Endothelial cell (in vitro differentiated cells): Measurements from ENCODE around the gene ZNF316. TPM values are rescaled to one million over a fixed set of nuclear protein-coding genes. Genes with fewer than 3 reads are reported as not detected.

Source experiments
- DNase-seq: peaks from one replicate; pipeline ENCODE4 v3.0.0; 2021; ENCODE audit warnings: low spot score
- H3K27ac Mint-ChIP-seq: one replicate; pipeline ENCODE4 v1.8.0; 2021; ENCODE audit warnings: mixed read lengths, inconsistent platforms; ENCODE audit not compliant: unreplicated experiment
- H3K27me3 Mint-ChIP-seq: one replicate; pipeline ENCODE4 v1.8.0; 2021; ENCODE audit warnings: mild to moderate bottlenecking, moderate library complexity, mixed read lengths, inconsistent platforms; ENCODE audit not compliant: unreplicated experiment
- H3K36me3 Mint-ChIP-seq: one replicate; pipeline ENCODE4 v1.8.0; 2021; ENCODE audit warnings: mild to moderate bottlenecking, low read depth, mixed read lengths, inconsistent platforms; ENCODE audit not compliant: unreplicated experiment
- H3K4me1 Mint-ChIP-seq: one replicate; pipeline ENCODE4 v1.8.0; 2021; ENCODE audit warnings: mild to moderate bottlenecking, mixed read lengths, inconsistent platforms; ENCODE audit not compliant: unreplicated experiment
- H3K4me3 Mint-ChIP-seq: one replicate; pipeline ENCODE4 v1.8.0; 2021; ENCODE audit warnings: mild to moderate bottlenecking, mixed read lengths, inconsistent platforms; ENCODE audit not compliant: unreplicated experiment
- H3K9me3 Mint-ChIP-seq: one replicate; pipeline ENCODE4 v1.8.0; 2021; ENCODE audit warnings: mixed read lengths, inconsistent platforms; ENCODE audit not compliant: unreplicated experiment
- CTCF ChIP-seq: fragments of 200-600 bp; sonication (generic); IDR thresholded peaks from one replicate; pipeline ENCODE4 v1.5.0; 2021; ENCODE audit warnings: antibody characterized with exemption; ENCODE audit not compliant: unreplicated experiment
- total RNA-seq: library from RNA; stranded (reverse); fragmentation: NEBNext Ultra II Directional; extraction: Animal tissue kit (Norgen Biotek cat#: 25700); gene quantifications from one replicate; pipeline ENCODE4 v1.2.1, GENCODE V29; 2021; ENCODE audit not compliant: unreplicated experiment

Gene ZNF316
- total RNA-seq, 1 donor from 2014 or later = 42.2 TPM

- H3K9me3 Mint-ChIP-seq = no peaks in the 10 kb centered on the region
- TF ChIP-seq CTCF = no peak
- H3K4me3 Mint-ChIP-seq = no peak overlapping the region
- peaks cover 6% of the 10 kb centered on the region for H3K27me3 Mint-ChIP-seq
- H3K27ac Mint-ChIP-seq = no peak overlapping the region
- no peak for DNase-seq
- H3K36me3 Mint-ChIP-seq = peaks cover 26% of the 10 kb centered on the region
- H3K4me1 Mint-ChIP-seq = peaks cover 2% of the 10 kb centered on the region
These were observed 16.2 kb downstream of the ZNF316 start for GRCh38 chr7:6653071-6654003.

- no peak for DNase-seq
- Mint-ChIP-seq H3K36me3 (peaks cover 26% of the 10 kb centered on the region), H3K9me3 (no peaks in the 10 kb centered on the region), H3K4me3 (peak overlapping the region; percentile 66), H3K27ac (no peak overlapping the region), H3K27me3 (peaks cover 6% of the 10 kb centered on the region), H3K4me1 (peaks cover 8% of the 10 kb centered on the region)
- no peak for TF ChIP-seq CTCF
These were observed 17.2 kb downstream of the ZNF316 start for GRCh38 chr7:6654113-6654841.

GRCh38 chr7:6654842-6655610 is 17.9 kb downstream of the ZNF316 start:
- no peak for TF ChIP-seq CTCF
- H3K27ac Mint-ChIP-seq = no peak overlapping the region
- no peaks in the 10 kb centered on the region for H3K9me3 Mint-ChIP-seq
- H3K36me3 Mint-ChIP-seq = peaks cover 24% of the 10 kb centered on the region
- H3K4me1 Mint-ChIP-seq = peaks cover 8% of the 10 kb centered on the region
- peaks cover 9% of the 10 kb centered on the region for H3K27me3 Mint-ChIP-seq
- H3K4me3 Mint-ChIP-seq = peak overlapping the region; percentile 66
- DNase-seq = no peak

GRCh38 chr7:6655636-6656385 is 18.7 kb downstream of the ZNF316 start:
- peaks cover 9% of the 10 kb centered on the region for H3K27me3 Mint-ChIP-seq
- peaks cover 8% of the 10 kb centered on the region for H3K4me1 Mint-ChIP-seq
- TF ChIP-seq CTCF = no peak
- H3K4me3 Mint-ChIP-seq = peak overlapping the region; percentile 66
- H3K27ac Mint-ChIP-seq = no peak overlapping the region
- no peaks in the 10 kb centered on the region for H3K9me3 Mint-ChIP-seq
- no peak for DNase-seq
- peaks cover 16% of the 10 kb centered on the region for H3K36me3 Mint-ChIP-seq
